Stomach (tissue), 9 donors: ENCODE measurements around the gene ENC1. TPM values are rescaled to one million over a fixed set of nuclear protein-coding genes. Genes with fewer than 3 reads are reported as not detected.

Experiments
- DNase-seq, 2 donors: peaks; one replicate each; pipeline versions ENCODE4 v3.0.0 to v3.0.0-alpha.2; 2013 to 2019
- H3K27ac ChIP-seq, 5 donors: fragments of 200-600 bp in 4 of 5; sonication (generic) in 4 of 5; one replicate each; pipeline ENCODE4 v1.5.1; 2013 to 2019; ENCODE audit warnings: mild to moderate bottlenecking in 1 of 5, moderate library complexity in 1 of 5
- H3K27me3 ChIP-seq, 3 donors: fragments of 200-600 bp; sonication (generic); one replicate each; pipeline ENCODE4 v1.5.1; 2017 to 2019; ENCODE audit warnings: mixed run types in 1 of 3
- H3K36me3 ChIP-seq, 4 donors: fragments of 200-600 bp; sonication (generic); 1 replicate in 3 of 4; 2 replicates in 1 of 4; pipeline ENCODE4 v1.5.1; 2016 to 2019
- H3K4me1 ChIP-seq, 4 donors: fragments of 200-600 bp; sonication (generic); one replicate each; pipeline ENCODE4 v1.5.1; 2016 to 2019
- H3K4me3 ChIP-seq, 4 donors: fragments of 200-600 bp; sonication (generic) in 3 of 4; one replicate each; pipeline ENCODE4 v1.5.1; 2016 to 2019; ENCODE audit warnings: mild to moderate bottlenecking in 1 of 4
- H3K9me3 ChIP-seq, 4 donors: fragments of 200-600 bp; sonication (generic); one replicate each; pipeline ENCODE4 v1.5.1; 2016 to 2019
- EP300 ChIP-seq: sonication (generic); formaldehyde crosslinking; IDR thresholded peaks from one replicate; pipeline ENCODE4 v1.6.1; 2017; ENCODE audit warnings: antibody characterized with exemption
- POLR2A ChIP-seq, 4 donors: fragments of 450-650 bp; IDR thresholded peaks; one replicate each; pipeline ENCODE4 v1.6.1; 2016; ENCODE audit warnings: antibody characterized with exemption in 4 of 4, control low read depth in 2 of 4, mild to moderate bottlenecking in 1 of 4, moderate library complexity in 1 of 4
- POLR2AphosphoS5 ChIP-seq, 3 donors: sonication (generic); formaldehyde crosslinking; IDR thresholded peaks; one replicate each; pipeline ENCODE4 v1.6.1; 2016; ENCODE audit warnings: antibody characterized with exemption in 3 of 3
- WGBS, 5 donors: extraction: QIAGEN DNeasy Blood & Tissue Kit in 3 of 5; methylation state at CpG; one replicate each; pipeline versions ENCODE4 v1.1.5 to v1.1.7; 2013 to 2018; 5-methylcytosine and 5-hydroxymethylcytosine counted together
- intact Hi-C: fragments of 100-400 bp; cut with DNase I; formaldehyde crosslinking; loops from one replicate; pipeline ENCODE4 v1.15.1; 2023; ENCODE audit warnings: low total_unique reads
- polyA plus RNA-seq, 3 donors: library from polyadenylated mRNA; stranded (reverse); fragments of 200-250 nt; gene quantifications; one replicate each; pipeline ENCODE4 v1.2.3, GENCODE V29; 2013
- total RNA-seq, 5 donors: library from RNA; depleted of rRNA; stranded (reverse); fragments of >200 nt; gene quantifications; one replicate each; pipeline versions ENCODE4 v1.1.0 to v1.2.3, GENCODE V29; 2014 to 2016
- TF ChIP-seq, protein P1 (sequence below), 7 experiments: fragments of 450-650 bp in 4 of 7; fragments of 200-600 bp in 3 of 7; sonication (generic) in 3 of 7; IDR thresholded peaks; one replicate each; pipeline ENCODE4 v1.5.1; 2016 to 2019; ENCODE audit warnings: antibody characterized with exemption in 7 of 7, control low read depth in 2 of 7, mild to moderate bottlenecking in 1 of 7
- donor health status: healthy with polysubstance abuse.
- donor health status: Bipolar disorder and iron deficiency.
- donor health status: healthy.

The ENC1 gene
- total and polyA plus RNA-seq, 8 donors = 3.5 to 136 (median 14.0) TPM

- TF ChIP-seq, protein P1, sequence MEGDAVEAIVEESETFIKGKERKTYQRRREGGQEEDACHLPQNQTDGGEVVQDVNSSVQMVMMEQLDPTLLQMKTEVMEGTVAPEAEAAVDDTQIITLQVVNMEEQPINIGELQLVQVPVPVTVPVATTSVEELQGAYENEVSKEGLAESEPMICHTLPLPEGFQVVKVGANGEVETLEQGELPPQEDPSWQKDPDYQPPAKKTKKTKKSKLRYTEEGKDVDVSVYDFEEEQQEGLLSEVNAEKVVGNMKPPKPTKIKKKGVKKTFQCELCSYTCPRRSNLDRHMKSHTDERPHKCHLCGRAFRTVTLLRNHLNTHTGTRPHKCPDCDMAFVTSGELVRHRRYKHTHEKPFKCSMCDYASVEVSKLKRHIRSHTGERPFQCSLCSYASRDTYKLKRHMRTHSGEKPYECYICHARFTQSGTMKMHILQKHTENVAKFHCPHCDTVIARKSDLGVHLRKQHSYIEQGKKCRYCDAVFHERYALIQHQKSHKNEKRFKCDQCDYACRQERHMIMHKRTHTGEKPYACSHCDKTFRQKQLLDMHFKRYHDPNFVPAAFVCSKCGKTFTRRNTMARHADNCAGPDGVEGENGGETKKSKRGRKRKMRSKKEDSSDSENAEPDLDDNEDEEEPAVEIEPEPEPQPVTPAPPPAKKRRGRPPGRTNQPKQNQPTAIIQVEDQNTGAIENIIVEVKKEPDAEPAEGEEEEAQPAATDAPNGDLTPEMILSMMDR (IDR thresholded peaks at IDR 0.05) = no peak
- no peak for TF ChIP-seq POLR2AphosphoS5 (IDR thresholded peaks at IDR 0.05)
- no peak for TF ChIP-seq POLR2A (IDR thresholded peaks at IDR 0.05)
- Histone ChIP-seq H3K36me3 (peaks cover 9 to 28% (median 16%) of the 10 kb centered on the region in 4 donors), H3K4me3 (no peak overlapping the region), H3K9me3 (no peaks in the 10 kb centered on the region), H3K4me1 (peaks cover 16 to 53% (median 27%) of the 10 kb centered on the region in 4 donors), H3K27ac (no peak overlapping the region), H3K27me3 (no peaks in the 10 kb centered on the region)
- intact Hi-C loops = no loop called here
- DNase-seq = no peak
- 40 to 57% (median 48%) methylated on average over 4 of the region's 4 CpGs for WGBS, 5 donors
Observed at GRCh38 chr5:74627646-74628279, 12.8 kb downstream of the ENC1 start.

GRCh38 chr5:74626386-74627222 is 13.9 kb downstream of the ENC1 start:
- 73 to 85% (median 78%) methylated on average over 7 of the region's 7 CpGs for WGBS, 5 donors
- TF ChIP-seq POLR2A (IDR thresholded peaks at IDR 0.05) (no peak), EP300 (no peak), POLR2AphosphoS5 (IDR thresholded peaks at IDR 0.05) (no peak)
- TF ChIP-seq, protein P1 (IDR thresholded peaks at IDR 0.05) = no peak
- DNase-seq = no peak

GRCh38 chr5:74625742-74626241 is 14.7 kb downstream of the ENC1 start:
- H3K27ac ChIP-seq = no peak overlapping the region
- peak in 1 of 2 donors; percentile 52 for DNase-seq
- TF ChIP-seq, protein P1 (IDR thresholded peaks at IDR 0.05) = no peak
- TF ChIP-seq POLR2AphosphoS5 (IDR thresholded peaks at IDR 0.05) = no peak
- TF ChIP-seq POLR2A (IDR thresholded peaks at IDR 0.05) = no peak
- intact Hi-C loops = no loop called here
- no peaks in the 10 kb centered on the region for H3K9me3 ChIP-seq
- H3K4me3 ChIP-seq = no peak overlapping the region
- H3K4me1 ChIP-seq = peaks cover 4 to 37% (median 9%) of the 10 kb centered on the region in 4 donors
- peaks cover 9 to 28% (median 16%) of the 10 kb centered on the region in 4 donors for H3K36me3 ChIP-seq
- H3K27me3 ChIP-seq = peaks cover 0 to 4% (median 0%) of the 10 kb centered on the region in 3 donors
- 35 to 59% (median 39%) methylated on average over 5 of the region's 5 CpGs for WGBS, 5 donors

More at GRCh38 chr5:74626386-74627222, 13.9 kb downstream of the ENC1 start:
- peaks cover 12 to 45% (median 16%) of the 10 kb centered on the region in 4 donors for H3K4me1 ChIP-seq
- no peaks in the 10 kb centered on the region for H3K9me3 ChIP-seq
- intact Hi-C loops = no loop called here
- H3K27ac ChIP-seq = no peak overlapping the region
- H3K27me3 ChIP-seq = peaks cover 0 to 4% (median 0%) of the 10 kb centered on the region in 3 donors
- H3K4me3 ChIP-seq = no peak overlapping the region
- H3K36me3 ChIP-seq = peaks cover 9 to 28% (median 16%) of the 10 kb centered on the region in 4 donors

DNA sequence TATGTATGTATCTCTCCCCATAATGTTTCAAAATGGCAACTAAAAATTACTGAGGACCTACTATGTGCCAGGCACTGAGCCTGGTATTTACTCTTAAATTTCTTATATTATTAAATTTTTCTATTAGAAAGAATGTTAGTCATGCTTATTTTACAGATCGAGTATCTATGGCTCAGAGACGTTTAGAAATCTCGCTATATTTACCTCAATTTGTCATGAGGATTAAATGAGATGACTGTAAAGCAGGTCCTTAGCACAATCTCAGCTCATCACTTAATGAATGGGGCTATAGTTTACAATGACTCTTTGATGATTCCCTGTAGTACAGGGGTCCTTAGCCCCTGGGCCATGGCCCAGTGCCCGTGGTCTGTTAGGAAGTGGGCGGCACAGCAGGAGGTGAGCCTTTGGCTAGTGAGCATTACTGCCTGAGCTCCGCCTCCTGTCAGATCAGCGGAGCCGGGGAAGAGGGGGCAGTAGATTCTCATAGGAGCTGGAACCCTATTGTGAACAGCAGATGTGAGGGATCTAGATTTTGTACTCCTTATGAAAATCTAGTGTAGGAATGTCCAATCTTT is 15.5 kb downstream of the ENC1 start:
- WGBS, 5 donors = 87 to 93% (median 89%) methylated on average over 8 of the region's 8 CpGs
- Histone ChIP-seq H3K27ac (no peak overlapping the region), H3K4me3 (no peak overlapping the region), H3K9me3 (no peaks in the 10 kb centered on the region), H3K27me3 (peaks cover 0 to 4% (median 0%) of the 10 kb centered on the region in 3 donors), H3K4me1 (peaks cover 0 to 31% (median 4%) of the 10 kb centered on the region in 4 donors), H3K36me3 (peaks cover 9 to 23% (median 12%) of the 10 kb centered on the region in 4 donors)
- TF ChIP-seq, protein P1 (IDR thresholded peaks at IDR 0.05) = no peak
- TF ChIP-seq POLR2A (IDR thresholded peaks at IDR 0.05) (no peak), EP300 (no peak), POLR2AphosphoS5 (IDR thresholded peaks at IDR 0.05) (no peak)
- intact Hi-C loops = no loop called here
- DNase-seq = no peak
